ENCODE measurements around the gene CREBBP.
"Not testable (repeated sequence)": the region's sequence is repeated elsewhere in the genome, so short reads cannot be mapped to it uniquely, and the experiment has no call there.

GRCh38 chr16:3714378-3714777 lies 166.1 kb downstream of the CREBBP start:
- not testable (repeated sequence) for TF ChIP-seq BHLHE40 (IDR thresholded peaks at IDR 0.05; ENCODE audit: borderline replicate concordance); SUZ12 (IDR thresholded peaks at IDR 0.05); SP1 (IDR thresholded peaks at IDR 0.05); ARNT (IDR thresholded peaks at IDR 0.05); HDGF (IDR thresholded peaks at IDR 0.05; ENCODE audit: borderline replicate concordance); L3MBTL2 (conservative IDR thresholded peaks at IDR 0.05); TARDBP (IDR thresholded peaks at IDR 0.05); FOXM1 (IDR thresholded peaks at IDR 0.05; ENCODE audit: borderline replicate concordance); NFRKB (IDR thresholded peaks at IDR 0.05); ELF4 (IDR thresholded peaks at IDR 0.05); ZNF384 (IDR thresholded peaks at IDR 0.05); PKNOX1 (IDR thresholded peaks at IDR 0.05); CTBP1 (IDR thresholded peaks at IDR 0.05; ENCODE audit: borderline replicate concordance); FOXA1 (IDR thresholded peaks at IDR 0.05)
